SK-N-SH treated with all-trans-retinoic acid at 6 μM for 48 hours (cell line): ENCODE measurements around the gene PTPN13.

ENCODE experiments used
- ATAC-seq: fragments of 200-7000 bp; cut with Tn5 transposase; 3 replicates; pipeline ENCODE4 v1.9.1; 2020; ENCODE audit warnings: mild to moderate bottlenecking, moderate library complexity
- BACH2 ChIP-seq: fragments of 250-450 bp; sonication (Bioruptor Pico); IDR thresholded peaks from 2 replicates; pipeline ENCODE4 v1.9.0; 2021; ENCODE audit warnings: mild to moderate bottlenecking, borderline replicate concordance
- CSDC2 ChIP-seq: fragments of 250-450 bp; sonication (Bioruptor Pico); IDR thresholded peaks from 2 replicates; pipeline ENCODE4 v1.5.0; 2020; ENCODE audit warnings: mild to moderate bottlenecking, moderate library complexity
- ESRRG ChIP-seq: fragments of 250-450 bp; sonication (Bioruptor Pico); IDR thresholded peaks from 2 replicates; pipeline ENCODE4 v1.6.1; 2021; ENCODE audit warnings: mild to moderate bottlenecking
- GLIS3 ChIP-seq: fragments of 250-450 bp; sonication (Bioruptor Pico); IDR thresholded peaks from 2 replicates; pipeline ENCODE4 v1.5.0; 2020; ENCODE audit warnings: mild to moderate bottlenecking, moderate library complexity
- ISL1 ChIP-seq: fragments of 250-450 bp; sonication (Bioruptor Pico); IDR thresholded peaks from 2 replicates; pipeline ENCODE4 v2.1.2; 2022; ENCODE audit warnings: mild to moderate bottlenecking, moderate library complexity
- OSR1 ChIP-seq: fragments of 250-450 bp; sonication (Bioruptor Pico); IDR thresholded peaks from 2 replicates; pipeline ENCODE4 v1.8.0; 2022; ENCODE audit warnings: moderate library complexity, mild to moderate bottlenecking, inconsistent platforms
- POU6F1 ChIP-seq: fragments of 250-450 bp; sonication (Bioruptor Pico); IDR thresholded peaks from 2 replicates; pipeline ENCODE4 v1.8.0; 2021; ENCODE audit warnings: low read depth, mild to moderate bottlenecking, moderate library complexity, borderline replicate concordance
- PPARA ChIP-seq: fragments of 250-450 bp; sonication (Bioruptor Pico); IDR thresholded peaks from 2 replicates; pipeline ENCODE4 v1.5.0; 2020; ENCODE audit warnings: mild to moderate bottlenecking, borderline replicate concordance
- SNAI2 ChIP-seq: fragments of 250-450 bp; sonication (Bioruptor Pico); IDR thresholded peaks from 2 replicates; pipeline ENCODE4 v1.5.0; 2020; ENCODE audit warnings: mild to moderate bottlenecking, moderate library complexity
- TCF4 ChIP-seq: fragments of 250-450 bp; sonication (Bioruptor Pico); IDR thresholded peaks from 2 replicates; pipeline ENCODE4 v1.8.0; 2021; ENCODE audit warnings: mild to moderate bottlenecking, moderate library complexity, borderline replicate concordance
- TSHZ2 ChIP-seq: fragments of 250-450 bp; sonication (Bioruptor Pico); IDR thresholded peaks from 2 replicates; pipeline ENCODE4 v1.5.0; 2020; ENCODE audit warnings: mild to moderate bottlenecking, moderate library complexity
- ZC3H10 ChIP-seq: fragments of 250-450 bp; sonication (Bioruptor Pico); IDR thresholded peaks from 2 replicates; pipeline ENCODE4 v1.5.1; 2021; ENCODE audit warnings: mild to moderate bottlenecking, moderate library complexity
- ZFP3 ChIP-seq: fragments of 250-450 bp; sonication (Bioruptor Pico); IDR thresholded peaks from 2 replicates; pipeline ENCODE4 v1.5.0; 2020; ENCODE audit warnings: mild to moderate bottlenecking, moderate library complexity
- ZFP30 ChIP-seq: fragments of 450-650 bp; formaldehyde crosslinking; IDR thresholded peaks from 2 replicates; pipeline ENCODE4 v1.5.0; 2022; ENCODE audit warnings: mild to moderate bottlenecking, moderate library complexity
- ZNF565 ChIP-seq: fragments of 450-650 bp; formaldehyde crosslinking; conservative IDR thresholded peaks from 2 replicates; pipeline ENCODE4 v1.5.0; 2020; ENCODE audit warnings: low read depth, mild to moderate bottlenecking, moderate library complexity
- ZNF8 ChIP-seq: fragments of 450-650 bp; formaldehyde crosslinking; IDR thresholded peaks from 2 replicates; pipeline ENCODE4 v1.5.0; 2020; ENCODE audit warnings: mild to moderate bottlenecking, moderate library complexity
- TF ChIP-seq, protein P1 (sequence below): fragments of 250-450 bp; sonication (Bioruptor Pico); IDR thresholded peaks from 2 replicates; pipeline ENCODE4 v1.5.1; 2020; ENCODE audit warnings: low read depth, mild to moderate bottlenecking, moderate library complexity
- TF ChIP-seq, protein P2 (sequence below): fragments of 250-450 bp; sonication (Bioruptor Pico); IDR thresholded peaks from 2 replicates; pipeline ENCODE4 v1.8.0; 2020; ENCODE audit warnings: mild to moderate bottlenecking, moderate library complexity, borderline replicate concordance

Gene PTPN13

GRCh38 chr4:86810847-86811246 is 216.7 kb downstream of the PTPN13 start:
- no peak for ATAC-seq
- TF ChIP-seq ZC3H10 (CRISPR knock-in tag): no peak
- no peak for TF ChIP-seq BACH2
- no peak for TF ChIP-seq SNAI2 (CRISPR knock-in tag)
- TF ChIP-seq, protein P1, sequence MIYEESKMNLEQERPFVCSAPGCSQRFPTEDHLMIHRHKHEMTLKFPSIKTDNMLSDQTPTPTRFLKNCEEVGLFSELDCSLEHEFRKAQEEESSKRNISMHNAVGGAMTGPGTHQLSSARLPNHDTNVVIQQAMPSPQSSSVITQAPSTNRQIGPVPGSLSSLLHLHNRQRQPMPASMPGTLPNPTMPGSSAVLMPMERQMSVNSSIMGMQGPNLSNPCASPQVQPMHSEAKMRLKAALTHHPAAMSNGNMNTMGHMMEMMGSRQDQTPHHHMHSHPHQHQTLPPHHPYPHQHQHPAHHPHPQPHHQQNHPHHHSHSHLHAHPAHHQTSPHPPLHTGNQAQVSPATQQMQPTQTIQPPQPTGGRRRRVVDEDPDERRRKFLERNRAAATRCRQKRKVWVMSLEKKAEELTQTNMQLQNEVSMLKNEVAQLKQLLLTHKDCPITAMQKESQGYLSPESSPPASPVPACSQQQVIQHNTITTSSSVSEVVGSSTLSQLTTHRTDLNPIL (CRISPR knock-in tag): no peak
- no peak for TF ChIP-seq TCF4 (CRISPR knock-in tag)
- TF ChIP-seq ESRRG (CRISPR knock-in tag): no peak
- TF ChIP-seq, all 23 proteins: peak for 0

DNA sequence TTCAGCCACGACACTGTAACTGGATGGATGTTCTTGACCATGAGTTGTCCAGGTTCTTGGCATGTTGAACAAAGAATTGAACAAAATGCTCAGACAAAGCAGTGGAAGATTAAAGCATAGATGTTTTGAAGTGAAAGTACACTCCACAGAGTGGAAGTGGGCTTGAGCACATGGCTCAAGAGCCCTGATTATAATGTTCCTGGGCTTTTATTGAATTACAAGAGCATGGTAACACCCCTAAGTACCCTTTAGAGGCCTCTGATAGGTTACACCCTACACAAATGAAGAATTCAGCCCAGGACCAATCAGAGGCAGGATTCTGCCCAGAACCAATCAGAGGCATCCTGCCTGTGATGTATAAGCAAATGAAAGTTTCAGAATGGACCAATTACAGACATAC is 221.5 kb downstream of the PTPN13 start:
- TF ChIP-seq TCF4 (CRISPR knock-in tag) (no peak), GLIS3 (CRISPR knock-in tag) (no peak), BACH2 (no peak)
- no peak for ATAC-seq

DNA sequence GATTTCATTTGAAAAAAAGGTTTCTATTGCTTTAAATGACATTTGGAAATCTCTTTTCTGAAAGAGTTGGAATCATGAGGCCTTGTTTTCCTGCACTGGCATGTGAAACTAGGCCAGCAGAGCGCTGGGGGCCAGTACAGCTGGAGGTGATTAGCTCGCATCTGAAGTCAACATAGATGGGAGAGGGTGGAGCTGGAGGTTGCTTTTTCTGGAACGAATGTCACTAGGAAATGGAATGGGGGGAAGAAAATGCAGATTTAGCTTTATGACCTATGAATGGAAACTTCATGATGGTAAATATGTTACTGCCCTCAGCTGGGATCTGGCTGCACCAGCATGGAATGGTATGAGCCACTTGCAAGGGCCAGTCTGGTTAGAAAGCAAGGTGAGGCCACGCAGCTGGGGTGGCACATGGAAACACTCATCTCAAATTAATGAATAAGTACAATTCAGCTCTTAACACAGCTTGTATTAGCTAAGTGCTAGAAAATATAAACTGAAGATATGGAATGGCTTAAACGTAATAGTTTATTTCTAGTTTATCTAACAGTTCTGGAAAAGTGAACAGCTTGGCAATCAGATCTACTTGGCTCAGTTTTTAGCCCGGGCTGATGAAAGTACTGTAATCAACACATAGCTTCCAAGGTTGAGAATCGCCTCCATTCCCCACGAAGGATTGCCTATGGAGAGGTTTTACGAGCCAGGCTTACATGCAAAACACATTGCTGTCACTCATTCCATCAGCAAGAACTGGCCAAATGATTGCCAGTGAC is 222.6 kb downstream of the PTPN13 start:
- TF ChIP-seq ZC3H10 (CRISPR knock-in tag) (no peak), ZFP3 (CRISPR knock-in tag) (no peak), CSDC2 (CRISPR knock-in tag) (no peak), TSHZ2 (CRISPR knock-in tag) (no peak)
- peak; percentile 48; the same call in 1 of the 3 replicates for ATAC-seq

DNA sequence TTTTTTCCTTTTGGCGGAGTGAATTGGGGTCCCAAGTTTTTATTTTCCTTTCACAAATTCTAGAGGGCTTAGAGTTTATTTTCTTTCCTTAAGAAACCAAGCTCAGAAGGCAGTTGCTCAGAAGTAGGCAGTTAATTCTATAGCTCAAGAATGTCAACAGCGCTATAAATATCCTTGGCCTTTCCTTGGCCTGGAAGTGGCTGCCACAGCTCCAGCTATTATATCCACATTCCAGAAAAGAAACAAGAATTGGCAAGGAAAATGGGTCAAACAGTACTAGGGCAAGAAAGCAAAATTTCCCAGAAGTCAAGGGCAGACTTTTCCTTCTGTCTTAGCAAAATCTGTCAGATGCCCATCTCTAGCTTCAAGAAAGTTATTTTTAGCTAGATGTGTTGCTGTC is 224.1 kb downstream of the PTPN13 start:
- TF ChIP-seq ZNF8 (CRISPR knock-in tag): no peak
- no peak for TF ChIP-seq TSHZ2 (CRISPR knock-in tag)
- TF ChIP-seq ESRRG (CRISPR knock-in tag): no peak
- TF ChIP-seq ZC3H10 (CRISPR knock-in tag): no peak
- no peak for TF ChIP-seq SNAI2 (CRISPR knock-in tag)
- TF ChIP-seq, protein P2, sequence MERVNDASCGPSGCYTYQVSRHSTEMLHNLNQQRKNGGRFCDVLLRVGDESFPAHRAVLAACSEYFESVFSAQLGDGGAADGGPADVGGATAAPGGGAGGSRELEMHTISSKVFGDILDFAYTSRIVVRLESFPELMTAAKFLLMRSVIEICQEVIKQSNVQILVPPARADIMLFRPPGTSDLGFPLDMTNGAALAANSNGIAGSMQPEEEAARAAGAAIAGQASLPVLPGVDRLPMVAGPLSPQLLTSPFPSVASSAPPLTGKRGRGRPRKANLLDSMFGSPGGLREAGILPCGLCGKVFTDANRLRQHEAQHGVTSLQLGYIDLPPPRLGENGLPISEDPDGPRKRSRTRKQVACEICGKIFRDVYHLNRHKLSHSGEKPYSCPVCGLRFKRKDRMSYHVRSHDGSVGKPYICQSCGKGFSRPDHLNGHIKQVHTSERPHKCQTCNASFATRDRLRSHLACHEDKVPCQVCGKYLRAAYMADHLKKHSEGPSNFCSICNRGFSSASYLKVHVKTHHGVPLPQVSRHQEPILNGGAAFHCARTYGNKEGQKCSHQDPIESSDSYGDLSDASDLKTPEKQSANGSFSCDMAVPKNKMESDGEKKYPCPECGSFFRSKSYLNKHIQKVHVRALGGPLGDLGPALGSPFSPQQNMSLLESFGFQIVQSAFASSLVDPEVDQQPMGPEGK (CRISPR knock-in tag): no peak
- TF ChIP-seq ZFP3 (CRISPR knock-in tag): no peak
- TF ChIP-seq PPARA (CRISPR knock-in tag): no peak
- TF ChIP-seq ISL1 (CRISPR knock-in tag): no peak

DNA sequence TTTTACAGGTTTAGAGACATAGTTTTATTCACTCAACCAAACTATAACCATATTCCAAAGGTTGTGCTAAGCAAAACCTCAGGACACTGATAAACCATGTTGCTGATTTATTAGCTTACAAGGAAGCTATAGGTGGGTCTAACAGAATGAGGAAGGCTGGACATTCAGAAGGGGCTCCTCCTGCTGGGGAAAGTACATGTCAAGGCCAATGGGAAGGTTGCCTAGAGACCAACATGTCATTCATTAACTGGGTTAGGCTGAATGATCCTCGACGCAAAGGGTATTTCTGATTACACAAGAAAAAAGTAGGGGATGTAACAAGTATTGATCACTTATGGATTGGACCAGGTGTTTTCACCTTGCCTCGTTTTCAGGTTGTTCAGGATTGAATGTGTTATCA is 224.7 kb downstream of the PTPN13 start:
- ATAC-seq: no peak
- TF ChIP-seq ESRRG (CRISPR knock-in tag) (no peak), POU6F1 (no peak), ZNF8 (CRISPR knock-in tag) (no peak), GLIS3 (CRISPR knock-in tag) (no peak), PPARA (CRISPR knock-in tag) (no peak), ISL1 (CRISPR knock-in tag) (no peak), ZFP30 (CRISPR knock-in tag) (no peak), OSR1 (CRISPR knock-in tag) (no peak), CSDC2 (CRISPR knock-in tag) (no peak), ZFP3 (CRISPR knock-in tag) (no peak), ZC3H10 (CRISPR knock-in tag) (no peak), ZNF565 (CRISPR knock-in tag) (no peak), SNAI2 (CRISPR knock-in tag) (no peak)
- TF ChIP-seq, protein P2 (CRISPR knock-in tag): no peak

More for the DNA sequence above, 224.1 kb downstream of the PTPN13 start:
- ATAC-seq: no peak
